Endothelial cell (in vitro differentiated cells): ENCODE measurements around the gene ZBBX. TPM values are rescaled to one million over a fixed set of nuclear protein-coding genes. Genes with fewer than 3 reads are reported as not detected.
A peak's percentile ranks its signal among the peaks of the same experiment; 100 is the strongest.
"Not testable (repeated sequence)": the region's sequence is repeated elsewhere in the genome, so short reads cannot be mapped to it uniquely, and the experiment has no call there.

Experiments used
- DNase-seq: peaks from one replicate; pipeline ENCODE4 v3.0.0; 2021; ENCODE audit warnings: low spot score
- H3K27ac Mint-ChIP-seq: one replicate; pipeline ENCODE4 v1.8.0; 2021; ENCODE audit warnings: mixed read lengths, inconsistent platforms; ENCODE audit not compliant: unreplicated experiment
- H3K27me3 Mint-ChIP-seq: one replicate; pipeline ENCODE4 v1.8.0; 2021; ENCODE audit warnings: mild to moderate bottlenecking, moderate library complexity, mixed read lengths, inconsistent platforms; ENCODE audit not compliant: unreplicated experiment
- H3K36me3 Mint-ChIP-seq: one replicate; pipeline ENCODE4 v1.8.0; 2021; ENCODE audit warnings: mild to moderate bottlenecking, low read depth, mixed read lengths, inconsistent platforms; ENCODE audit not compliant: unreplicated experiment
- H3K4me1 Mint-ChIP-seq: one replicate; pipeline ENCODE4 v1.8.0; 2021; ENCODE audit warnings: mild to moderate bottlenecking, mixed read lengths, inconsistent platforms; ENCODE audit not compliant: unreplicated experiment
- H3K4me3 Mint-ChIP-seq: one replicate; pipeline ENCODE4 v1.8.0; 2021; ENCODE audit warnings: mild to moderate bottlenecking, mixed read lengths, inconsistent platforms; ENCODE audit not compliant: unreplicated experiment
- H3K9me3 Mint-ChIP-seq: one replicate; pipeline ENCODE4 v1.8.0; 2021; ENCODE audit warnings: mixed read lengths, inconsistent platforms; ENCODE audit not compliant: unreplicated experiment
- long read RNA-seq: library from polyadenylated mRNA; unstranded; transcript quantifications from one replicate; pipeline ENCODE4 v2.0.0, GENCODE V29; 2020; ENCODE audit not compliant: unreplicated experiment
- total RNA-seq: library from RNA; stranded (reverse); fragmentation: NEBNext Ultra II Directional; extraction: Animal tissue kit (Norgen Biotek cat#: 25700); gene quantifications from one replicate; pipeline ENCODE4 v1.2.1, GENCODE V29; 2021; ENCODE audit not compliant: unreplicated experiment
- TF ChIP-seq, protein P1 (sequence below): fragments of 200-600 bp; sonication (generic); IDR thresholded peaks from one replicate; pipeline ENCODE4 v1.5.0; 2021; ENCODE audit warnings: antibody characterized with exemption; ENCODE audit not compliant: unreplicated experiment

The ZBBX gene
- total RNA-seq, result 3.2 TPM
- long read RNA-seq, result 0 reads

- Mint-ChIP-seq H3K27ac (peak within 1 kb of the TSS; percentile 61), H3K9me3 (no peaks in the 10 kb centered on the region), H3K36me3 (no peaks in the 10 kb centered on the region), H3K4me1 (peaks cover 3% of the 10 kb centered on the region), H3K4me3 (peak within 1 kb of the TSS; percentile 95), H3K27me3 (no peaks in the 10 kb centered on the region)
- DNase-seq, result peak; percentile 98
- TF ChIP-seq, protein P1, sequence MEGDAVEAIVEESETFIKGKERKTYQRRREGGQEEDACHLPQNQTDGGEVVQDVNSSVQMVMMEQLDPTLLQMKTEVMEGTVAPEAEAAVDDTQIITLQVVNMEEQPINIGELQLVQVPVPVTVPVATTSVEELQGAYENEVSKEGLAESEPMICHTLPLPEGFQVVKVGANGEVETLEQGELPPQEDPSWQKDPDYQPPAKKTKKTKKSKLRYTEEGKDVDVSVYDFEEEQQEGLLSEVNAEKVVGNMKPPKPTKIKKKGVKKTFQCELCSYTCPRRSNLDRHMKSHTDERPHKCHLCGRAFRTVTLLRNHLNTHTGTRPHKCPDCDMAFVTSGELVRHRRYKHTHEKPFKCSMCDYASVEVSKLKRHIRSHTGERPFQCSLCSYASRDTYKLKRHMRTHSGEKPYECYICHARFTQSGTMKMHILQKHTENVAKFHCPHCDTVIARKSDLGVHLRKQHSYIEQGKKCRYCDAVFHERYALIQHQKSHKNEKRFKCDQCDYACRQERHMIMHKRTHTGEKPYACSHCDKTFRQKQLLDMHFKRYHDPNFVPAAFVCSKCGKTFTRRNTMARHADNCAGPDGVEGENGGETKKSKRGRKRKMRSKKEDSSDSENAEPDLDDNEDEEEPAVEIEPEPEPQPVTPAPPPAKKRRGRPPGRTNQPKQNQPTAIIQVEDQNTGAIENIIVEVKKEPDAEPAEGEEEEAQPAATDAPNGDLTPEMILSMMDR, result peak; percentile 90
Measured at GRCh38 chr3:167380004-167380689, at the start of gene ZBBX. TSS of gene ZBBX (minus strand) at chr3:167380297. CDS start at chr3:167372901, 7,396 bp downstream.

- not testable (repeated sequence) for DNase-seq, H3K4me3 Mint-ChIP-seq, H3K27me3 Mint-ChIP-seq, H3K9me3 Mint-ChIP-seq, H3K36me3 Mint-ChIP-seq, H3K4me1 Mint-ChIP-seq, H3K27ac Mint-ChIP-seq
Measured at GRCh38 chr3:167426962-167427361, 46.9 kb upstream of the ZBBX start.

DNA sequence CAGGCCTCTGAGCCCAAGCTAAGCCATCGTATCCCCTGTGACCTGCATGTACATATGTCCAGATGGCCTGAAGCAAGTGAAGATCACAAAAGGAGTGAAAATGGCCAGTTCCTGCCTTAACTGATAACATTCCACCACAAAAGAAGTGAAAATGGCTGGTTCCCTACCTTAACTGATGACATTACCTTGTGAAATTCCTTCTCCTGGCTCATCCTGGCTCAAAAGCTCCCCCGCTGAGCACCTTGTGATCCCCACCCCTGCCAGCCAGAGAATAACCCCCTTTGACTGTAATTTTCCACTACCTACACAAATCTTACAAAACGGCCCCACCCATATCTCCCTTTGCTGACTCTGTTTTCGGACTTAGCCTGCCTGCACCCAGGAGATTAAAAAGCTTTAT, 42.3 kb upstream of the ZBBX start:
- not testable (repeated sequence) for DNase-seq, H3K36me3 Mint-ChIP-seq, H3K4me1 Mint-ChIP-seq, H3K4me3 Mint-ChIP-seq, H3K9me3 Mint-ChIP-seq, H3K27ac Mint-ChIP-seq, H3K27me3 Mint-ChIP-seq

GRCh38 chr3:167409611-167410010, 29.5 kb upstream of the ZBBX start:
- Mint-ChIP-seq H3K9me3 (no peaks in the 10 kb centered on the region), H3K27me3 (no peaks in the 10 kb centered on the region), H3K36me3 (no peaks in the 10 kb centered on the region), H3K4me3 (no peak overlapping the region), H3K4me1 (no peaks in the 10 kb centered on the region), H3K27ac (no peak overlapping the region)
- DNase-seq, result no peak
- TF ChIP-seq, protein P1, result no peak

GRCh38 chr3:167406876-167407492, 26.9 kb upstream of the ZBBX start:
- no peak overlapping the region for H3K27ac Mint-ChIP-seq
- no peak overlapping the region for H3K4me3 Mint-ChIP-seq
- no peaks in the 10 kb centered on the region for H3K4me1 Mint-ChIP-seq
- TF ChIP-seq, protein P1, result no peak
- peak; percentile 56 for DNase-seq
- H3K9me3 Mint-ChIP-seq, result no peaks in the 10 kb centered on the region
- H3K36me3 Mint-ChIP-seq, result no peaks in the 10 kb centered on the region
- no peaks in the 10 kb centered on the region for H3K27me3 Mint-ChIP-seq

GRCh38 chr3:167397826-167398225, 17.7 kb upstream of the ZBBX start:
- no peaks in the 10 kb centered on the region for H3K27me3 Mint-ChIP-seq
- H3K4me3 Mint-ChIP-seq, result no peak overlapping the region
- DNase-seq, result no peak
- no peaks in the 10 kb centered on the region for H3K9me3 Mint-ChIP-seq
- H3K27ac Mint-ChIP-seq, result no peak overlapping the region
- H3K36me3 Mint-ChIP-seq, result no peaks in the 10 kb centered on the region
- no peaks in the 10 kb centered on the region for H3K4me1 Mint-ChIP-seq
- TF ChIP-seq, protein P1, result no peak
